ENCODE measurements around the gene MAPK4. TPM values are rescaled to one million over a fixed set of nuclear protein-coding genes. Genes with fewer than 3 reads are reported as not detected.

MAPK4 gene
- total RNA-seq, 3 donors from 2014 or later: 0.64 to 1.9 (median 1.3) TPM

- no peak overlapping the region for H3K4me3 ChIP-seq
- no peaks in the 10 kb centered on the region for H3K27me3 ChIP-seq
- DNase-seq (ENCODE audit: low spot score in 2 of 2): no peak
- no peaks in the 10 kb centered on the region for H3K36me3 ChIP-seq
- intact Hi-C loops (cut with DNase I; ENCODE audit: low total_unique reads): loop anchor here (5.0 kb wide), 1 partner anchor 248 kb away; no protein-coding TSS in a partner anchor
- H3K4me1 ChIP-seq: no peaks in the 10 kb centered on the region
- H3K9me3 ChIP-seq: no peaks in the 10 kb centered on the region
- H3K27ac ChIP-seq: no peak overlapping the region
- no peak for TF ChIP-seq POLR2A (IDR thresholded peaks at IDR 0.05)
- TF ChIP-seq CTCF (IDR thresholded peaks at IDR 0.05): no peak
- TF ChIP-seq POLR2AphosphoS5 (IDR thresholded peaks at IDR 0.05): no peak
These were observed 174.5 kb downstream of the MAPK4 start for GRCh38 chr18:50734342-50734741.

GRCh38 chr18:50734886-50735285, 175.0 kb downstream of the MAPK4 start:
- Histone ChIP-seq H3K27ac (no peak overlapping the region), H3K27me3 (no peaks in the 10 kb centered on the region), H3K36me3 (no peaks in the 10 kb centered on the region), H3K9me3 (no peaks in the 10 kb centered on the region), H3K4me1 (no peaks in the 10 kb centered on the region), H3K4me3 (no peak overlapping the region)
- TF ChIP-seq CTCF (IDR thresholded peaks at IDR 0.05): no peak
- TF ChIP-seq POLR2AphosphoS5 (IDR thresholded peaks at IDR 0.05): no peak
- TF ChIP-seq POLR2A (IDR thresholded peaks at IDR 0.05): no peak
- DNase-seq (ENCODE audit: low spot score in 2 of 2): no peak
- intact Hi-C loops (cut with DNase I; ENCODE audit: low total_unique reads): loop anchor here (5.0 kb wide), 1 partner anchor 247 kb away; no protein-coding TSS in a partner anchor

- Histone ChIP-seq H3K9me3 (no peaks in the 10 kb centered on the region), H3K27ac (no peak overlapping the region)
- TF ChIP-seq POLR2A (IDR thresholded peaks at IDR 0.05): no peak
- no peak for TF ChIP-seq POLR2AphosphoS5 (IDR thresholded peaks at IDR 0.05)
These were observed 177.2 kb downstream of the MAPK4 start for GRCh38 chr18:50737127-50737526.

GRCh38 chr18:50738098-50738757, 178.3 kb downstream of the MAPK4 start:
- Histone ChIP-seq H3K27ac (no peak overlapping the region), H3K36me3 (no peaks in the 10 kb centered on the region), H3K27me3 (no peaks in the 10 kb centered on the region), H3K9me3 (peaks cover 0 to 3% of the 10 kb centered on the region in 2 donors), H3K4me1 (no peaks in the 10 kb centered on the region), H3K4me3 (no peak overlapping the region)
- no peak for TF ChIP-seq POLR2AphosphoS5 (IDR thresholded peaks at IDR 0.05)
- TF ChIP-seq CTCF (IDR thresholded peaks at IDR 0.05): no peak
- TF ChIP-seq POLR2A (IDR thresholded peaks at IDR 0.05): no peak
- intact Hi-C loops (cut with DNase I; ENCODE audit: low total_unique reads): no loop called here
- DNase-seq (ENCODE audit: low spot score in 2 of 2): no peak

More at GRCh38 chr18:50737127-50737526, 177.2 kb downstream of the MAPK4 start:
- H3K4me1 ChIP-seq: no peaks in the 10 kb centered on the region
- H3K4me3 ChIP-seq: no peak overlapping the region
- H3K27me3 ChIP-seq: no peaks in the 10 kb centered on the region
- DNase-seq (ENCODE audit: low spot score in 2 of 2): no peak
- intact Hi-C loops (cut with DNase I; ENCODE audit: low total_unique reads): no loop called here
- H3K36me3 ChIP-seq: no peaks in the 10 kb centered on the region

GRCh38 chr18:50742952-50743351, 183.1 kb downstream of the MAPK4 start:
- DNase-seq (ENCODE audit: low spot score in 2 of 2): no peak
- intact Hi-C loops (cut with DNase I; ENCODE audit: low total_unique reads): no loop called here
- Histone ChIP-seq H3K27me3 (no peaks in the 10 kb centered on the region), H3K4me3 (no peak overlapping the region), H3K9me3 (peaks cover 5 to 6% of the 10 kb centered on the region in 2 donors), H3K36me3 (no peaks in the 10 kb centered on the region), H3K27ac (no peak overlapping the region), H3K4me1 (no peaks in the 10 kb centered on the region)
- TF ChIP-seq POLR2A (IDR thresholded peaks at IDR 0.05): no peak
- TF ChIP-seq POLR2AphosphoS5 (IDR thresholded peaks at IDR 0.05): no peak

GRCh38 chr18:50744253-50744652, 184.4 kb downstream of the MAPK4 start:
- Histone ChIP-seq H3K9me3 (peaks cover 5 to 9% of the 10 kb centered on the region in 2 donors), H3K27me3 (no peaks in the 10 kb centered on the region), H3K4me3 (no peak overlapping the region), H3K36me3 (no peaks in the 10 kb centered on the region), H3K4me1 (no peaks in the 10 kb centered on the region), H3K27ac (no peak overlapping the region)
- TF ChIP-seq CTCF (IDR thresholded peaks at IDR 0.05) (no peak), POLR2A (IDR thresholded peaks at IDR 0.05) (no peak), POLR2AphosphoS5 (IDR thresholded peaks at IDR 0.05) (no peak)
- intact Hi-C loops (cut with DNase I; ENCODE audit: low total_unique reads): no loop called here
- DNase-seq (ENCODE audit: low spot score in 2 of 2): no peak

All from breast epithelium (tissue), 4 donors.